H1 (cell line): Measurements from ENCODE around the gene CLDN4. TPM values are rescaled to one million over a fixed set of nuclear protein-coding genes. Genes with fewer than 3 reads are reported as not detected.

Source experiments
- CTCF ChIA-PET: fragments of 300-600 bp; sonication (Branson Sonifier 250); formaldehyde crosslinking; loops from one replicate; lab custom pipeline; 2021; ENCODE audit not compliant: partially characterized antibody; lab: Charles Lee
- POLR2A ChIA-PET: fragments of 300-600 bp; sonication (Branson Sonifier 250); formaldehyde crosslinking; loops from one replicate; lab custom pipeline; 2021; ENCODE audit warnings: inconsistent platforms; ENCODE audit not compliant: partially characterized antibody; lab: Charles Lee
- DNase-seq, 2 experiments: peaks; one replicate each; pipeline versions ENCODE4 v3.0.0 to v3.0.0-alpha.2; 2010 to 2022; ENCODE audit warnings: low spot score in 2 of 2, low read depth in 1 of 2, mixed read lengths in 1 of 2
- FAIRE-seq: peaks from 2 replicates; lab custom pipeline; 2011; peaks lifted over from hg19 to GRCh38; lab: Jason Lieb, UNC
- H2AFZ ChIP-seq: 2 replicates; pipeline ENCODE4 v1.8.1; 2012; ENCODE audit warnings: low read length, inconsistent platforms
- H2AK5ac ChIP-seq: 2 replicates; pipeline ENCODE4 v1.6.1; 2013; ENCODE audit warnings: low read depth, low read length
- H2BK120ac ChIP-seq: replicated peaks from 2 replicates; pipeline ENCODE3; 2013; ENCODE audit warnings: low read depth, low read length, inconsistent platforms
- H2BK12ac ChIP-seq: 2 replicates; pipeline ENCODE4 v1.6.1; 2013; ENCODE audit warnings: low read depth, low read length
- H2BK15ac ChIP-seq: 2 replicates; pipeline ENCODE4 v1.6.1; 2013; ENCODE audit warnings: low read length
- H2BK20ac ChIP-seq: 2 replicates; pipeline ENCODE4 v1.6.1; 2013; ENCODE audit warnings: low read length
- H2BK5ac ChIP-seq: 2 replicates; pipeline ENCODE4 v1.6.1; 2013; ENCODE audit warnings: low read depth, low read length
- H3K14ac ChIP-seq: 2 replicates; pipeline ENCODE4 v1.6.1; 2013; ENCODE audit warnings: inconsistent platforms; ENCODE audit not compliant: insufficient read length
- H3K18ac ChIP-seq: 2 replicates; pipeline ENCODE4 v1.6.1; 2013; ENCODE audit warnings: low read length; ENCODE audit errors: extremely low read depth
- H3K23ac ChIP-seq: 2 replicates; pipeline ENCODE4 v1.6.1; 2013; ENCODE audit warnings: inconsistent platforms; ENCODE audit not compliant: insufficient read length
- H3K23me2 ChIP-seq: 2 replicates; pipeline ENCODE4 v1.6.1; 2013; ENCODE audit warnings: low read depth, low read length
- H3K27ac ChIP-seq: 2 replicates; pipeline ENCODE4 v1.6.1; 2011; ENCODE audit warnings: low read depth, low read length, inconsistent platforms
- H3K27me3 ChIP-seq, 4 experiments: replicated peaks in 1 of 4; 1 replicate in 1 of 4; 2 replicates in 3 of 4; pipeline versions ENCODE4 v1.6.1 to v1.8.1; 2011 to 2013; ENCODE audit warnings: low read length in 3 of 4, mild to moderate bottlenecking in 3 of 4, inconsistent platforms in 2 of 4, mixed read lengths in 2 of 4, moderate library complexity in 1 of 4; ENCODE audit not compliant: control insufficient read depth in 3 of 4, insufficient read depth in 3 of 4; ENCODE audit errors: extremely low read depth in 1 of 4
- H3K36me3 ChIP-seq, 4 experiments: 2 replicates each; pipeline versions ENCODE4 v1.6.1 to v1.8.1; 2011 to 2013; ENCODE audit warnings: mild to moderate bottlenecking in 4 of 4, low read length in 3 of 4, moderate library complexity in 2 of 4, control low read depth in 1 of 4, inconsistent platforms in 1 of 4; ENCODE audit not compliant: insufficient read depth in 4 of 4, control insufficient read depth in 2 of 4
- H3K4ac ChIP-seq: replicated peaks from 2 replicates; pipeline ENCODE3; 2013; ENCODE audit warnings: low read length, low read depth, mixed read lengths, inconsistent platforms; ENCODE audit not compliant: insufficient read length
- H3K4me1 ChIP-seq, 4 experiments: replicated peaks in 1 of 4; 1 replicate in 1 of 4; 2 replicates in 3 of 4; pipeline versions ENCODE4 v1.6.1 to v1.8.1; 2011 to 2013; ENCODE audit warnings: low read length in 3 of 4, inconsistent platforms in 2 of 4, mixed read lengths in 1 of 4; ENCODE audit not compliant: insufficient read depth in 4 of 4, control insufficient read depth in 3 of 4
- H3K4me2 ChIP-seq, 2 experiments: 2 replicates each; pipeline versions ENCODE4 v1.6.1 to v1.8.1; 2011 to 2013; ENCODE audit warnings: low read depth in 2 of 2, low read length in 2 of 2, control low read depth in 1 of 2, inconsistent platforms in 1 of 2, mild to moderate bottlenecking in 1 of 2; ENCODE audit not compliant: insufficient read depth in 1 of 2
- H3K4me3 ChIP-seq, 4 experiments: fragments of 200-600, 300-600 bp in 1 of 4; sonication (generic), shearing (Covaris generic), sonication (Bioruptor Twin) in 1 of 4; 2 replicates each; pipeline versions ENCODE4 v1.5.1 to v1.8.1; 2011 to 2016; ENCODE audit warnings: low read length in 4 of 4, low read depth in 3 of 4, control low read depth in 2 of 4, inconsistent platforms in 2 of 4, mild to moderate bottlenecking in 2 of 4, mixed read lengths in 1 of 4, moderate library complexity in 1 of 4; ENCODE audit not compliant: insufficient read depth in 2 of 4; ENCODE audit errors: extremely low read depth in 1 of 4
- H3K56ac ChIP-seq: replicated peaks from 2 replicates; pipeline ENCODE3; 2013; ENCODE audit warnings: low read depth, mild to moderate bottlenecking, mixed read lengths, low read length, inconsistent platforms; ENCODE audit not compliant: insufficient read length
- H3K79me1 ChIP-seq: 2 replicates; pipeline ENCODE4 v1.6.1; 2013; ENCODE audit warnings: low read depth, low read length, control low read depth
- H3K79me2 ChIP-seq, 2 experiments: 2 replicates each; pipeline versions ENCODE4 v1.6.1 to v1.8.1; 2012 to 2013; ENCODE audit warnings: low read length in 2 of 2, mild to moderate bottlenecking in 2 of 2, inconsistent platforms in 1 of 2; ENCODE audit not compliant: insufficient read depth in 2 of 2, control insufficient read depth in 1 of 2
- H3K9ac ChIP-seq, 4 experiments: replicated peaks in 1 of 4; 1 replicate in 1 of 4; 2 replicates in 3 of 4; pipeline versions ENCODE4 v1.6.1 to v1.8.1; 2011 to 2013; ENCODE audit warnings: low read depth in 3 of 4, low read length in 3 of 4, control low read depth in 2 of 4, mild to moderate bottlenecking in 2 of 4, moderate library complexity in 2 of 4, inconsistent platforms in 1 of 4; ENCODE audit errors: extremely low read depth in 1 of 4
- H3K9me3 ChIP-seq, 2 experiments: 2 replicates each; pipeline versions ENCODE4 v1.6.1 to v1.8.1; 2012 to 2013; ENCODE audit warnings: mild to moderate bottlenecking in 2 of 2, moderate library complexity in 2 of 2, control low read depth in 1 of 2, inconsistent platforms in 1 of 2, low read depth in 1 of 2, low read length in 1 of 2, mixed read lengths in 1 of 2; ENCODE audit not compliant: insufficient read depth in 2 of 2
- H4K20me1 ChIP-seq, 2 experiments: replicated peaks in 1 of 2; 2 replicates each; pipeline versions ENCODE3 to v1.8.1; 2011 to 2013; ENCODE audit warnings: inconsistent platforms in 2 of 2, low read length in 2 of 2, mild to moderate bottlenecking in 1 of 2; ENCODE audit not compliant: insufficient read depth in 2 of 2, control insufficient read depth in 1 of 2
- H4K5ac ChIP-seq: 2 replicates; pipeline ENCODE4 v1.6.1; 2013; ENCODE audit warnings: low read length, low read depth, mixed read lengths, inconsistent platforms; ENCODE audit not compliant: insufficient read length
- H4K8ac ChIP-seq: 2 replicates; pipeline ENCODE4 v1.8.0; 2013; ENCODE audit warnings: mild to moderate bottlenecking, moderate library complexity, low read length, inconsistent platforms; ENCODE audit not compliant: insufficient read depth; ENCODE audit errors: extremely low read depth
- H4K91ac ChIP-seq: replicated peaks from 2 replicates; pipeline ENCODE3; 2013; ENCODE audit warnings: low read length, mixed read lengths, inconsistent platforms; ENCODE audit not compliant: insufficient read length
- BACH1 ChIP-seq: IDR thresholded peaks from 2 replicates; pipeline ENCODE4 v1.6.1; 2012; ENCODE audit warnings: low read length, improper control_type of control experiment
- CHD2 ChIP-seq: IDR thresholded peaks from 2 replicates; pipeline ENCODE4 v1.6.1; 2012; ENCODE audit warnings: low read length, improper control_type of control experiment
- CREB1 ChIP-seq: IDR thresholded peaks from 2 replicates; pipeline ENCODE4 v1.6.1; 2012; ENCODE audit warnings: inconsistent platforms
- SRF ChIP-seq: IDR thresholded peaks from 2 replicates; pipeline ENCODE4 v1.6.1; 2011; ENCODE audit warnings: mild to moderate bottlenecking, low read depth, low read length, moderate library complexity
- WGBS, 2 experiments: shearing (Covaris generic) in 1 of 2; methylation state at CpG; one replicate each; pipeline versions ENCODE4 v1.1.6 to v1.1.7; 2013 to 2015; ENCODE audit warnings: low lambda C conversion rate in 2 of 2, mixed read lengths in 2 of 2, inconsistent platforms in 1 of 2, low coverage in 1 of 2, missing lambda C conversion rate in 1 of 2; ENCODE audit not compliant: insufficient replicate concordance in 2 of 2, insufficient coverage in 1 of 2, insufficient read length in 1 of 2; ENCODE audit errors: extremely low coverage in 1 of 2, missing lambda C conversion rate in 1 of 2; 5-methylcytosine and 5-hydroxymethylcytosine counted together
- polyA plus RNA-seq, 7 experiments: library from polyadenylated mRNA; depleted of rRNA in 3 of 7; stranded (reverse) in 5 of 7; unstranded in 2 of 7; fragments of >200 nt in 5 of 7; fragments of 200-250 nt in 2 of 7; gene quantifications; 1 replicate in 5 of 7; 2 replicates in 1 of 7; 4 replicates in 1 of 7; pipeline versions ENCODE4 v1.2.1 to v1.2.3, GENCODE V29; 2011 to 2013; ENCODE audit warnings: missing spikeins in 2 of 7, mixed read lengths in 2 of 7
- total RNA-seq: library from RNA; stranded (reverse); fragmentation: NEBNext Ultra II Directional; extraction: Animal tissue kit (Norgen Biotek cat#: 25700); gene quantifications from 2 replicates; pipeline ENCODE4 v1.2.1, GENCODE V29; 2021
- TF ChIP-seq, protein P1 (sequence below): IDR thresholded peaks from 2 replicates; pipeline ENCODE4 v1.6.1; 2012; ENCODE audit warnings: inconsistent platforms

Gene CLDN4
- total and polyA plus RNA-seq, 2 of the 8 experiments (the other 6 are each of a cell fraction or from before 2014, with no cell fraction given), result 28.0 to 69.3 TPM

GRCh38 chr7:73824986-73825385 is 5.8 kb upstream of the CLDN4 start:
- Histone ChIP-seq H2BK120ac (no peak overlapping the region), H3K23me2 (peaks cover 4% of the 10 kb centered on the region; the same call in 1 of the 2 replicates), H4K8ac (no peak overlapping the region), H3K23ac (no peak overlapping the region), H4K20me1 (no peaks in the 10 kb centered on the region), H3K79me1 (no peaks in the 10 kb centered on the region), H2BK12ac (no peak overlapping the region), H3K79me2 (no peaks in the 10 kb centered on the region), H3K14ac (no peak overlapping the region), H4K5ac (no peak overlapping the region), H2BK15ac (no peak overlapping the region), H3K4ac (no peak overlapping the region), H3K4me1 (peaks cover 11 to 27% (median 19%) of the 10 kb centered on the region in 4 experiments), H3K27ac (no peak overlapping the region), H3K9me3 (no peaks in the 10 kb centered on the region), H3K9ac (no peak overlapping the region), H2BK5ac (no peak overlapping the region), H3K18ac (no peak overlapping the region), H3K36me3 (no peaks in the 10 kb centered on the region), H2AK5ac (no peak overlapping the region), H3K56ac (no peak overlapping the region)
- ChIA-PET POLR2A (interaction anchor here (1.4 to 2.0 kb wide), 2 partner anchors 14 to 15 kb away, joined by 4 to 12 read pairs; no protein-coding TSS in a partner anchor), CTCF (interaction anchor here (0.8 to 4.8 kb wide), 7 partner anchors 10 to 219 kb away, joined by 3 to 35 read pairs (median 3); no protein-coding TSS in a partner anchor)
- no peak for DNase-seq
- FAIRE-seq, result no peak
- TF ChIP-seq, protein P1, sequence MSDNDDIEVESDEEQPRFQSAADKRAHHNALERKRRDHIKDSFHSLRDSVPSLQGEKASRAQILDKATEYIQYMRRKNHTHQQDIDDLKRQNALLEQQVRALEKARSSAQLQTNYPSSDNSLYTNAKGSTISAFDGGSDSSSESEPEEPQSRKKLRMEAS, result no peak
- TF ChIP-seq CHD2 (no peak), CREB1 (no peak), SRF (no peak), BACH1 (no peak)
- TF ChIP-seq, all 59 proteins: peak for 0
- no peak overlapping the region for H2BK20ac ChIP-seq
- no peak overlapping the region for H3K4me2 ChIP-seq
- no peak overlapping the region for H4K91ac ChIP-seq
- H2AFZ ChIP-seq, result no peak overlapping the region
- H3K27me3 ChIP-seq, result peaks cover 0 to 5% (median 2%) of the 10 kb centered on the region in 4 experiments; a peak in 3 of 7 replicates
- H3K4me3 ChIP-seq, result no peak overlapping the region
- WGBS, 2 experiments, result 94% methylated on average over 9 of the region's 9 CpGs; no CpG with 5 or more reads in 1 of the 2 experiments
